GM21723 (cell line): Measurements from ENCODE around the gene ZNF320.
A peak's percentile ranks its signal among the peaks of the same experiment; 100 is the strongest.
"Not testable (repeated sequence)": the region's sequence is repeated elsewhere in the genome, so short reads cannot be mapped to it uniquely, and the experiment has no call there.

Experiments used
- ATAC-seq: cut with Tn5 transposase; IDR thresholded peaks from one replicate; pipeline ENCODE4 v1.9.1; 2021; ENCODE audit warnings: mild to moderate bottlenecking, moderate library complexity; ENCODE audit not compliant: unreplicated experiment

ZNF320 gene

GRCh38 chr19:52922841-52923777 is 25.7 kb upstream of the ZNF320 start, which contains the start of gene ZNF888:
TSS of gene ZNF888 (minus strand) at chr19:52923428. CDS start at chr19:52917873, 5,555 bp downstream.
- ATAC-seq: peak; percentile 86

GRCh38 chr19:52917531-52917930 is 20.1 kb upstream of the ZNF320 start:
- ATAC-seq: no peak

GRCh38 chr19:52910648-52911047 is 13.2 kb upstream of the ZNF320 start:
- ATAC-seq: no peak

- ATAC-seq: not testable (repeated sequence)
Observed at GRCh38 chr19:52904052-52904780, 6.8 kb upstream of the ZNF320 start.

GRCh38 chr19:52901842-52902241 is 4.4 kb upstream of the ZNF320 start:
- no peak for ATAC-seq

- ATAC-seq: not testable (repeated sequence)
Observed at GRCh38 chr19:52898596-52898995, 1.2 kb upstream of the ZNF320 start.

DNA sequence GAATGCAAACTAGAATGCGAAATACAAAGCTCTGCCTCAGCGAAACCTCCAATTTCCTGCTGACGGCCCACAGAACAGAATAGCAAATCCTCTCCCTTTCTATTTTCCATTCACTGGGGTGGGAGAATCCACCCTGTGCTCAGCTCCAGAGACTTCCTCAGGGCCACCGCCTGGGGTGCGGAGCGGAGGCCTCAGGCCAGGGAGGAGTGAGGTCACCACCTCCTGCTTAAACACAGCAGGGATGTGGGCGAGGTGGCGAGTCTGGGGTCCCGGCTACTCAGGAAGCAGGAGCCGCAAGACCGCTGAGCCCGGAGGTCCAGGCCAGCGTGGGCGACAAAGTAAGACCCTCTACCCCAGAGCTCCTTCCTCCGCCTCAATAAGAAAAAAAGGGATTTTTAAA is 666 bp upstream of the ZNF320 start:
- ATAC-seq: no peak

GRCh38 chr19:52896431-52897137 is 851 bp downstream of the ZNF320 start:
- no peak for ATAC-seq

- ATAC-seq: no peak
Observed at GRCh38 chr19:52891336-52891735, 6.1 kb downstream of the ZNF320 start.

DNA sequence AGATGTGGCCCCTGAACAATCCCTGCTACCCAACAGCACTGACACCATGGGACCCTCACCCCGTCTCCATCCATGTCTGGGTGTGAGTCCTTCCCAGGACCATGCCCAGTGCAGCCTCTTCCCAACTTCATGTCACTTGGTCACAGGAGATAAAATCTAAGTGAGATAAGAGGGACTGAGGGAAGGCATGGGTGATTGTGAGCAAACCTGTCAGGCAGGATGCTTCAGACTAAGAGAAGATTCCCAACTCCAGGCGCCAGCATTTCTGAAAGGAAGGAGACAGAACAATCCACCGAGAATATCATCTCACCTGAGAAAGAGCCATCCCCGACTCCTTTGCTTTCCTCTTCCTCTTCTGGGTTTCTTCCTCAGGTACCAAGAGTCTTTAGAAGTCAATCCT is 7.5 kb downstream of the ZNF320 start:
- ATAC-seq: no peak

DNA sequence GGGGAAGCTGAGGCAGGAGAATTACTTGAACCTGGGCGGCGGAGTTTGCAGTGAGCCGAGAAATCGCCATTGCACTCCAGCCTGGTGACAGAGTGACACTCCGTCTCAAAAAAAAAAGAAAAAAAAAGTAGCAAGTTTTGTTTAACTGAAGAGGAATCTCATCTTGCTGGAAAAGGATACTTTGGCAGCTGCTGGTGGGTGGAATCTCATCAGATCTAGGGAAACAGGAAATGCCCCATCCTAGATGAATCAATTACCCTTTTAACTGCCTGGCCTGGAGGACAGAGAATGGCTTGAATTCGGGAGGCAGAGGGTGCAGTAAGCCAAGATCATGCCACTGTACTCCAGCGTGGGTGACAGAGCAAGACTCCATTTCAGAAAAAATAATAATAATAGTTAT is 8.4 kb downstream of the ZNF320 start:
- no peak for ATAC-seq

DNA sequence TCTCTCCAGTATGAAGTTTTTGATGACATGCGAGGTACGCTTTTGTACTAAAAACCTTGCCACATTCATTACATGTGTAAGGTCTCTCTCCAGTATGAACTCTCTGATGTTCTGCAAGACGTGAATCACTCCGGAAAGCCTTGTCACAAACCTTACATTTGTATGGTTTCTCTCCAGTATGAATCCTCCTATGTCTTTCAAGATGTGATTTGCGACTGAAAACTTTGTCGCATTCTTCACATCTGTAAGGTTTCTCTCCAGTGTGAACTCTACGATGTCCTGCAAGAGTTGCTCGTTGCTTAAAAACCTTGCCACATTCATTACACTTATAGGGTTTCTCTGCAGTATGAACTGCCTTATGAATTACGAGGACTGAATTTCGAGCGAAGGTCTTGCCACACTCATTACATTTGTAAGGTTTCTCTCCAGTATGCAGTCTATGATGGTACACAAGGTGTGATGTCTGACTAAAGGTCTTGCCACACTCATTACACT is 16.5 kb downstream of the ZNF320 start:
- ATAC-seq: no peak

GRCh38 chr19:52872996-52873395 is 24.4 kb downstream of the ZNF320 start:
- not testable (repeated sequence) for ATAC-seq

GRCh38 chr19:52871466-52871865 is 26.0 kb downstream of the ZNF320 start:
- ATAC-seq: no peak

- not testable (repeated sequence) for ATAC-seq
Observed at GRCh38 chr19:52868031-52868430, 29.4 kb downstream of the ZNF320 start.

- ATAC-seq: peak; percentile 96
Observed at GRCh38 chr19:52857378-52858191, 39.9 kb downstream of the ZNF320 start, which contains the start of gene ZNF468. TSS of gene ZNF468 (minus strand) at chr19:52857619. CDS start at chr19:52854272, 3,347 bp downstream.

DNA sequence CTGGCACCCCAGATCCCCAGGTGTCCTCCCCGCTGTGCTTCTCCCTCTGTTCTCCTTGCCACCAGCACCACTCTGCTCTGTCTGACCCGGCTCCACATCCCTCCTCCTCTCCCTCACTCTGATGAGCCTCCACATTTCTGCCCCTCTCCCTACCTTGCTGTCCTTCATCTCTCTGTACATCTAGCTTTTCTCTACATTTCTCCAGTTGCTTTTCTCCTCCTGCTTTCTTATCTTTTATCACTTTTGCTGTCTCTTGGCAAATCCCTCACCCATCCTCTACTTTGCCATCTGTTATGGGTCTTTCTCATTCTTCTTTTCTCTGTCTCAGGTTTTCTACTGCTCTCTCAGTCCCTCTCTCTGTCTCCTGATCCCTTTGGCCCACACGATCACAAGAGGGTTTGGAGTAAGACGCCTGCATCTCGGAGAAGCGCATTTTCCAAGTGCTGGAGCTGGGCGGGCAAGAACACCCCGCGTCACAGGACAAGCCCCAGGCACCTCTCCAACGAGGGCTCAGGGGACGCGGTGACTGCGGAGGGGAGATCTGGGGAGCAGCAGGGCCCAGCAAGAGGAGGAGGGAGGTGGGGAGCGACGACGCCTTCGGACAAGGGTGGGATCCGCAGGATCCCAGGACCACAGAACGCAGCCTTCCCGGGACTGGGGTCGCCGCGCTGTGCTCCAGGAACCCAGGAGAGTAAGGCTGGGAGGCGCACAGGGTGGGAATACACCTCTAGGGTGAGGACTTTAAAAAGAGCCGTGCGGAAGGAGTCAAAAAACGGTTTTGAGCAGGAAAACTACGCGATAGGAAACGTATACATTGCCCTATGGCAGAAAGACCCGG is 40.7 kb downstream of the ZNF320 start:
- peak; percentile 17 for ATAC-seq
